Right ventricle myocardium inferior (tissue), 1 donor: Measurements from ENCODE around the gene KLF16. TPM values are rescaled to one million over a fixed set of nuclear protein-coding genes. Genes with fewer than 3 reads are reported as not detected.
A peak's percentile ranks its signal among the peaks of the same experiment; 100 is the strongest.

Source experiments
- ATAC-seq: fragments of 200-7000 bp; cut with Tn5 transposase; one replicate; pipeline ENCODE4 v1.9.1; 2020; ENCODE audit warnings: mild to moderate bottlenecking, moderate library complexity
- DNase-seq: peaks from one replicate; pipeline ENCODE4 v3.0.0; 2021; ENCODE audit errors: missing footprints
- intact Hi-C: fragments of 100-400 bp; cut with DNase I; formaldehyde crosslinking; loops from one replicate; pipeline ENCODE4 v1.11.0; 2022
- total RNA-seq: library from RNA; stranded (reverse); fragmentation: NEBNext Ultra II Directional; extraction: Animal tissue kit (Norgen Biotek cat#: 25700); gene quantifications from one replicate; pipeline ENCODE4 v1.2.1, GENCODE V29; 2021
- donor health status: DM: no; HTN: yes; CAD: no; lungs with severe emphysema.

Gene KLF16
- total RNA-seq, 1 donor from 2014 or later, result 11.0 TPM

- no peak for DNase-seq
- intact Hi-C loops, result no loop called here
- no peak for ATAC-seq
Measured at GRCh38 chr19:1859331-1859781, 4.0 kb downstream of the KLF16 start.

GRCh38 chr19:1858412-1859081 is 4.8 kb downstream of the KLF16 start:
- DNase-seq (no peak), ATAC-seq (no peak)
- intact Hi-C loops, result no loop called here

GRCh38 chr19:1857648-1858326 is 5.6 kb downstream of the KLF16 start:
- ATAC-seq (no peak), DNase-seq (peak; percentile 62)
- intact Hi-C loops, result no loop called here

- peak; percentile 92 for DNase-seq
- ATAC-seq, result peak; percentile 23
- intact Hi-C loops, result no loop called here
Measured at GRCh38 chr19:1856698-1857603, 6.4 kb downstream of the KLF16 start.

GRCh38 chr19:1856345-1856697 is 7.1 kb downstream of the KLF16 start:
- DNase-seq, result no peak
- intact Hi-C loops, result no loop called here
- ATAC-seq, result no peak

GRCh38 chr19:1855828-1856255 is 7.5 kb downstream of the KLF16 start:
- intact Hi-C loops, result no loop called here
- DNase-seq (no peak), ATAC-seq (no peak)

GRCh38 chr19:1855040-1855827 is 8.1 kb downstream of the KLF16 start:
- intact Hi-C loops, result no loop called here
- peak; percentile 98 for DNase-seq
- ATAC-seq, result peak; percentile 87

- intact Hi-C loops, result no loop called here
- DNase-seq, result peak; percentile 77
- peak; percentile 5 for ATAC-seq
Measured at GRCh38 chr19:1854542-1855039, 8.8 kb downstream of the KLF16 start.

GRCh38 chr19:1854039-1854541 is 9.3 kb downstream of the KLF16 start:
- DNase-seq (no peak), ATAC-seq (no peak)
- intact Hi-C loops, result no loop called here

- DNase-seq (peak; percentile 90), ATAC-seq (peak; percentile 5)
- intact Hi-C loops, result no loop called here
Measured at GRCh38 chr19:1853295-1854038, 9.9 kb downstream of the KLF16 start.

- intact Hi-C loops, result no loop called here
- DNase-seq (no peak), ATAC-seq (no peak)
Measured at GRCh38 chr19:1852581-1853128, 10.7 kb downstream of the KLF16 start.

- intact Hi-C loops, result no loop called here
- DNase-seq (peak; percentile 56), ATAC-seq (no peak)
Measured at GRCh38 chr19:1851654-1852580, 11.5 kb downstream of the KLF16 start.

GRCh38 chr19:1850809-1851653 is 12.3 kb downstream of the KLF16 start:
- DNase-seq, result peak; percentile 59
- ATAC-seq, result no peak
- intact Hi-C loops, result no loop called here

GRCh38 chr19:1849886-1850398 is 13.4 kb downstream of the KLF16 start:
- ATAC-seq (no peak), DNase-seq (no peak)
- intact Hi-C loops, result no loop called here

GRCh38 chr19:1849132-1849474 is 14.3 kb downstream of the KLF16 start:
- ATAC-seq (no peak), DNase-seq (no peak)
- intact Hi-C loops, result no loop called here
